HUDEP-2 (cell line): ENCODE results near the gene TMEM89.
A peak's percentile ranks its signal among the peaks of the same experiment; 100 is the strongest.

Source experiments
- DNase-seq, 76 experiments: peaks; one replicate each; lab custom pipeline; 2025; ENCODE audit not compliant: unreplicated experiment in 76 of 76; lab: John Stamatoyannopoulos, UW

Gene TMEM89, protein sequence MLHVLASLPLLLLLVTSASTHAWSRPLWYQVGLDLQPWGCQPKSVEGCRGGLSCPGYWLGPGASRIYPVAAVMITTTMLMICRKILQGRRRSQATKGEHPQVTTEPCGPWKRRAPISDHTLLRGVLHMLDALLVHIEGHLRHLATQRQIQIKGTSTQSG

DNA sequence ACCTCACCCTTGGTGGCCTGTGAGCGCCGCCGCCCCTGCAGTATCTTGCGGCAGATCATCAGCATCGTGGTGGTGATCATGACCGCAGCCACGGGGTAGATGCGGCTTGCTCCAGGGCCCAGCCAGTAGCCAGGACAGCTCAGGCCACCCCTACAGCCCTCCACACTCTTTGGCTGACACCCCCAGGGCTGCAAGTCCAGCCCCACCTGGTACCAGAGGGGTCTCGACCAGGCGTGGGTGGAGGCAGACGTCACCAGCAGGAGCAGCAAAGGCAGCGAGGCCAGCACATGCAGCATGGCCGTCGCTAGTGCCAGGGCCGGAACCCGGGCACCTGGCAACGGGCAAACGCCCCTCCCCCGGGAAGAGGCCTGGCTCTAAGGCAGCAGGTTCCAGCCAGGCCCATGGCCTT, at the start of gene TMEM89:
Gene TMEM89, minus strand, starts transcription at position 309 of the 409 bp plus-strand sequence. Its CDS starts 13 bp downstream, at position 296.
- DNase-seq = no peak

DNA sequence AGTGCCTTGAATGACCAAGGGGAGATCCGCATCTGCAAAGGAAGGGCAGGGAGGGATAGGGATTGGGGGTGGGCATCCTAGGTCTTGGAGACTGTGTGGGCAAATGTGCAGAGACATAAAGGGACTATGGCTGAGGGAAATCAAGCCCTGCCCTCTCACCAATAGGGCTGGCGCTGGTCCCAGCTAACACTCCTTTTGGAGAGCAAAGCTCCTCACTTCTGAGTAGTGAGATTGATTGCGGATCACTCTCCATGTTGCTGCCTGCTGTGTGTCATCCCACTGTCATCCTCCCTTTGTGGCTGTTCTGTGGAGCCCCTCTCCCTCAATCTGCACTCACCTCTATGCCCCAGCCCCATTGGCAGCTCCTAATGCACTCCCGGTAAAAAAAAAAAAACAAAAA, 43.4 kb upstream of the TMEM89 start:
- DNase-seq = peak in 10 of 76 experiments; percentile 9 to 21 (median 14)

DNA sequence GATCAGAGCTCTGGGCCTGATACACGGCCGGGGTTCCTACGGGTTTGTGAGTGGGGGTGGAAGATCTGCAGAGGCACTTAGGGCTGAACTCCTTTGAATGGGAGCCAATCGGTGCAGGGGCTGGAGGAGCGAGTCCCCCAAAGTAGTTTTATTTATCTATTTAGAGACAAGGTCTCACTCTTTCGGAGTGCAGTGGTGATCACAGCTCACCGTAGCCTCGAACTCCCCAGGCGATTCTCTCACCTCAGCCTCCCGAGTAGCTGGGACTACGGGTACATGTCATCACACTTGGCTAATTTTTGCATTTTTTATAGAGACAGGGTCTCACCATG, 42.7 kb upstream of the TMEM89 start:
- no peak for DNase-seq

DNA sequence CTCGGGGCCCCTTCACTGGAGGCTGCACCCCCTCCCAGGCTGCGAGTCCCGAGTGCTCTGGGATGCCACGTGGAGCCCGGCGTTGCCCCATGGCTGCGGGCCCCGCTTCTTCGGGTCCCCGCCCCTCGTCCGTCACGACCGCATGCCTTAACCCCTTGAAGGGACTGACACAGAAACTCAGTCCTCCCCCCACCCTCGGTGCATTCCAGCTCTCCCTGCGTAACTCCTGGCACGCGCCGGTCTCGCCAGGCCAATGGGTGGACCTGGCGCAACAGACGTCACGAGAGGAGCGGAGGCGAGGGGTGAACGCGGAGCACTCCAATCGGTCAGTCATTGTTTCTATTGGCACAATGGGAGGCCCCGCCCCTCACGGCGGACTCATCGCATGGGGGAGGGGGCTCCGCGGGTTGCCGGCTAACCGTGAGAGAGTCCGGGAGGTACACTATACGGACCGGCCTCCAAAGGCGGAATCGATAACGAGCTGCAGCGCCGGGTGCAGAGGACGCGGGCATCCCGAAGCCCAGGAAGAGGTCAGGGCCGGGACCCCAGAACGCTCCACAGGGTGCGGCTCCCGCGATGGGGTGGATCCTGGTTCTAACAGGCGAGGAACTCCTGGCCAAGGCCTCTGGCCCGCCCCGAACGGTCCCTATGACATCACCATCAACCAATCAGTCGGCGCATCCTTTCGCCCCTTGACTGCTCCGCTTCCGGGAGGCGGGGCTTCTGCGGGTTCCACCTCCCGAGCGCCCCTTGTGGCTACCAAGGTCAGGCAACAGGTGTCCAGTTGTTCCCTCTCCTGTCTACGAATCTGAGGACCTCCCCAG, 42.1 kb upstream of the TMEM89 start:
- peak in 75 of 76 experiments; percentile 67 to 99 (median 97) for DNase-seq

DNA sequence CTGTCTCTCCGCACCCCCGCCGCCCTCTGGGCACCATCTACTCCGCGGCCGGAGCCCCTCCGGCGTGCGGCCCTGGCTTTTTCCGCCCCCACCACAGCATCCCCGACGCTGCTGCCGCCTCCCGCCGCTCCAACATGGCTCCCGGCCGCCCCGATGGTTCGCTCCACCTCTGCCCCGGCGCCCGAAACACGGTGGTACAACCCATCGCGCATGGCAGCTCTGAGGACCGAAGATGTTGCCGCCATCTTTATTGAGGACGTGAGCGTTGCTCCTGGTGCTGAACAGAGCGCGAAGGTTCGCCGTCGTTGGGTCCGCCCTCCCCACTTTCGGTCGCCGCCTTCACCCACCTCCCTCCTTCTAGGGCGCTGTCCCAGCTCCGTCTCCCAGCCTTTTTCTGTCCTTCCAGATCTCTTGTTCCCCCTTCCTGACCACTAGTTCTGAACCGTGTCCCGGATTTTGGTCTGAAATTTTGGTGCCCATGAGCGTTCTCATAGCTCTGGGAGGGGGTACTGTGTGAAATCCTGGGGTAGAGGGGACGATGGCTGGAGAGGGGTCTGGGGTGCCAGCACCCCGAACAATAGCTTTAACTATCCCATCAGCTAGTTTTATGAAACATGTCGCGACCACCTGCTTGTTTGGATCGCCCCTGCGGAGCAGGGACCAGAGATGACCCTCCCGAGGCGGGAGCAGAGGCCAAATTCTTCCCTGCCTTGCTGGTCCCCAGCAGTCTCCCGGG, 41.4 kb upstream of the TMEM89 start, which contains the start of gene CELSR3:
Gene CELSR3, minus strand, starts transcription at position 134 of the 736 bp plus-strand sequence. CDS start 252 bp downstream, outside the sequence.
- DNase-seq = peak in 74 of 76 experiments; percentile 47 to 92 (median 82)

DNA sequence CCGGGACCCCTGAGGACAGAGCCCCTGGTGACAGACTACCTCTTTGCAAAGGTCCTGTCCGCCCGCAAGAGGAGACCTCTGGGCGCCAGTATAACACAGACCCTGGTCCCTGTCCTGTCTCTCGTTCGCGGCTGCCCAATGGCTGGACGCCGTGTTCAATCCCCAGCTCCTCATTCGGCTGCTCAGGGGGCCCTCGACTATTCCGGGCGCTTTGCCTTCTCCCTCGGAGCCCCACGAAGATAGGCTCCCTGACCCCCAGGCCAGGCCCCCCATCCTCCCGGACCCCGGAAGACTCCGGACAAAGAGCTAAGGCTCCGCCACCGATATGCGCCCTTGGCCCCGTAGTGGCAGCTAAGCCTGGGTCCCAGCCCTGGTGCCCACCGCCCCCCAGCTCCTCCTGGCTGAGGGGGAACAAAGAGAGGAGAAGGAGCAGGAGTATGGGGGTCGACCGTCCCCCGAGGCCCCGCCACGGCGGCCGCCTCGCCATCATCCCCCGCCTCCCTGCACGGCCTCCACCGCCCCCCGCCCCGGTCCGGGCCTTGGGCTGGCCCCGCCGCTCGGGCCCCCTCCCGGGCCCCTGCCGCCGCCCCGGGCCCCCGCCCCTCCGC, 40.7 kb upstream of the TMEM89 start:
- no peak for DNase-seq

DNA sequence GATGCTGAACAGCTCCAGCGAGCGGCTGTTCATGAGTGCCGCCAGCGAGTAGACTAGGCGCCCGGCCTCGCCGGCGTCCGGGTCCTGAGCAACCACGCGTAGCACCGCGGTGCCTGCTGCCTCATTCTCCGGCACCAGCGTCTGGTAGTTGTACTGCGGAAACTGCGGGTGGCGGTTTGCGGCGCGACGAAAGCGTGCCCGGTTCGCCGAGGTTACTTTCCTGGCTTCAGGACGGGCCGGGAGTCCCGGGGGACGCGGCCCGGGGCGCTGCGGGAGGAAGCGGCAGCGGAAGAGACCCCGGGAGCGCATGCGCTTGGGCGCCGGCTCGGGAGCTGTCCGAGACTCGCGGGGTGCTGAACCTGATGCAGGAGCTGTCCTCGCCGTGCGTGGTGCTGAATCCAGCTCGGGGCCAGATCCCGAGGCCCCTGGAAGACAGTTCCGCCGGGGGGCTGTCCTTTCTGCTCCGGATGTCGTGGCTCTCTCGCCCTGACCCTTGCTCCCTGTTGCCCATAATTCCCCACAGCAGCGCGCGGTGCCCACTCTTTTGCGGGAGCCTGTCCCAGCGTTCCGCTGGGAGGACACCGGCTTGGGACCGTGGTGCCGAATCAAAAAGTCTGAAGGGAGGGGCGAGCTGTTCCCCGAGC, 40.1 kb upstream of the TMEM89 start:
- peak in 58 of 76 experiments; percentile 5 to 86 (median 36) for DNase-seq

DNA sequence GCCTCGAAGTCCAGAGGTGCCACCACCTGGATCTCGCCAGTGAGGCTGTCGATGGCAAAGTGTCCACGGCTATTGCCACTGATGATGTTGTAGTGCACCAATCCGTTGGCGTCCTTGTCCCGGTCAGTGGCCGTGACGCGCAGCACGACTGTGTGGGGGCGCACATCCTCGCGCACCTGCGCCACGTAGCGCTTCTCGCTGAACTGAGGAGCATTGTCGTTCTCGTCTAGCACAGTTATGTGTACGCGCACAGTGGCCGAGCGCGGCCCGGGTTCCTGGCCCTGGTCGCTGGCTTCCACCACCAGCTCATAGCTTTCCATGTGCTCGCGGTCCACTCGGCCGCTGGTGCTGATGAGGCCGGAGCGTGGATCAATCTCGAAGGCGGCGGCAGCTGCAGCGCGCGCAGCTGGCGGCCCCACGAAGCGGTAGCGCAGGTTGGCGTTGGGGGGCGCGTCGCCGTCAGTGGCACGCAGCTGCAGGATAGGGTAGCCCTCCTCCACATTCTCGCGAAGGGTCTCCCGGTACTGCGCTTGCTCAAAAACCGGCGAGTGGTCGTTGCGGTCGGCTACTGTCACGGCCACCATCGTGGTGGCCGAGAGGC, 39.3 kb upstream of the TMEM89 start:
- no peak for DNase-seq

DNA sequence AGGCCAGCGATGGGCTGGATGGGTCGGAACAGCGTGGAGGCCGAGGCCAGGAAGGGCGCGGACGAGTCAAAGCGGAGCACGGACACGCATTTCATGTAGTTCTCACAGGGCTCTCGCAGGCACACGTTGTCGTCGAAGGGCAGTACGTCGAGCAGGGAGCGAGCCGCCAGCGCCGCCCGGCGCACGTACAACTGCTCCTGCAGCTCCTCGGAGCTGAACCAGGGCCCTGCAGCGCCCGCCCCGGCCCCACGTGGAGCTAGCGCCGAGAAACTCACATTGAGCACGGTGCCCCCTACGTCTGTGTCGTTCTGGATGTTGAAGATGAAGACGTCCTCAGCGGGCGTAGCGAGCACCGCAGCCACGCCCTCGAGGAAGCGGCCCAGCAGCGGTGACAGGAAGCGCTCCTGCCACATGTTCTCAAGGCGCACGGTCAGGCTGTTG, 35.3 kb upstream of the TMEM89 start:
- no peak for DNase-seq

DNA sequence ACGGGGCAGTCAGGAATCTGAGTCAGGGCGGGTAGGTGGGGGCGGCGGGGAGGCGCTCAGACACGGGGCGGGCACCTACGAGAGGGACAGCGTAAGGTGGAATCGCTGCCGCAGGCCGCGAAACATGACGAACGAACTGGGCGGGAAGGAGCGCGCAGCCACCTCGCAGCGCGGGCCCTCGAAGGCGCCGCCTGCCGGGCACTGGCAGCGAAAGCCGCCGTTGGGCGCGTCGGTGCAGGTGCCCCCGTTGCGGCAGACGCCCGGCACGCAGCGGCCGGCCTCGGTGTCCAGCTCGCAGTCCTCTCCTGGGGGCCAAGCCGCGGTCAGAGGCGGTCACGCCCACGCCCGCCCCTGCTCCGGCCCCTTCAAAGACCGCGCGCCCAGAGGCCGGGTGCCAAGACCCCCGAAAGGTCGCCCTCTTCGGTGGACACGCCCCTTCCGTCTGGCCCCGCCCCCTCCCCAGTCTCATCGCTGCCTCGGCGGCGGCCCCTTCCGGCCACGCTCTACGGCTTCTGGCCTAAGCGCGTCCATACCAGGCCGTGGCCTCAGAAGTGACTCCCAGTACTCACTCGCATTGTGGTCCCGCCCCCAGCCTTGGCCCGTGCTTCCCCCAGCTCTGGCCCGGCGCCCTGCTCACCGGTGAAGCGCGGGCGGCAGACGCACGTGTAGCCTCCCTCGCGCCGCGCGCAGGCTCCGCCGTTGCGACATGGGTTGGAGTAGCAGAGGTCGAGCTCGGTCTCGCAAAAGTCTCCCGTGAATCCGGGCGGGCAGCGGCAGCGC, 34.7 kb upstream of the TMEM89 start:
- peak in 61 of 76 experiments; percentile 2 to 88 (median 68) for DNase-seq

DNA sequence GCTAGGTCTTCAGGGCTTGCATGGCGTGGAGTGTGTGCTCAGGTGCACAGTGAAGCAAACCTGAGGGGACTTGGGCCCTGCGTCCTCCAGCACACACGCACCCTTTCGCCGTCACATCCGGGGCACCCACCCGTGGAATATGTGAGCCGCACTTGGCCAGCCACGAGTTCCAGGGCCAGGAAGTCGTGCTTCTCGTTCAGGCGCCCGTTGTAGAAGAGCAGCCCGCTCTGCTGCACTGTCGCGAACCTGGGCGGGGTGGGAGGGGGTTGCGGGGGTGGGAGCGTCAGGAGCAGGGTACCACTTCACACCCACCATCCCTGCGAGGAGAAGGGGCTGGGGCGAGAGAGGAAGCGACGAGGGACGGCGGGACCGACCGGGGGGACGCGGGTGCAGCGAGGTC, 34.0 kb upstream of the TMEM89 start:
- no peak for DNase-seq

DNA sequence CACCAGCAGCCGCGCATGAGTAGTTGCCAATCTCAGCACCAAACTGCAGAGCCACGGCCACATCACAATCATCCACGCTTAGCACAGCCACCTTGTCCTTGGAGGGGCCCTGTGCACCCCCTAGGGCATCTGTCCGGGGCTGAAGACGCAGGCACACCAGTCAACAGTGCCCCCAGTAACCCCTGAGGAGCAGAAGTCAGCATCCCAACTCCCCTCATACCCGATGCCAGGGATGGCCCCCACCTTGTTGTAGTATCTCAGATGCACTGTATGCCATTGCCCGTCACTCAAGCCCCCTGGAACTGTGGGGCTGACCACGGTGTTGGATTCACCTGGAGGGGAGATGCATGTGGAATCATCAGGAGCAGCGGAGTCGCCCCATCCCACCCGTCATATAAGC, 33.5 kb upstream of the TMEM89 start:
- DNase-seq = no peak

DNA sequence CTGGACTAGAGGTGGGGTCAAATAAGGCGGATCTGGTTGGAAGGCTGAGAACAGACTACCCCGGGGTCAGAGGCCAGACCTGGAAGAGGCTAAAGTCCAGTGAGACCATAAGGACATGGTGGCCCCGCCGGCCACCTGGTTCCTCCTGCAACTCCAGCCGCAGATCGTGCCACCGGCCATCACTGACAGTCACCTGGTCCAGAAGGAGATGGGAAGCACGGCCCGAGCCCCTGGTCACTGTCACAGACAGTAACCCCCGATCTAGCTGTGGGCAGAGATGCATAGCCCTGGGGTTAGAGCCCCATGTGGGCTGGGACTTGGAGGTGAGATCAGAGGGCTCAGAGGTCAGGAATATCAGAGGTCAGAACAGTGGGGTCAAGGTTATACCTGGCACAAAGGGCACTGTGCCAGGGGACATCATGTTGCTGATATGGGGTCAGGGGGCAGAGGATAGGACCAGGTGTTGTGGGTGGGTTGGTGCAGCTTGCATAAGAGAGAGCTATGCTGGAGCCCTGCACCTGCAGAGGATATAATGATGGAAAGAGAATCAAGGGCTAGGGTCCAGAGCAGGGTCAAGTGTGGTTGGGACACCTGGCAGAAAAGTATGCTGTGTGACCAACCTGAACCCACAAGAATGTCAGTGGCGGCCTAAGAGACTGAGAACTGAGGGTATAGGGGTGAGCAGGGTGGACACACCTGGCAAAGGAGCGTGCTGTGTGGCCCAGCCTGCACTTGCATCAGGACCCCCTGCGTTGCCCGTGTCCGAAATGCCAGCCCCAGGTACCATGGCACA, 31.6 kb upstream of the TMEM89 start:
- no peak for DNase-seq

DNA sequence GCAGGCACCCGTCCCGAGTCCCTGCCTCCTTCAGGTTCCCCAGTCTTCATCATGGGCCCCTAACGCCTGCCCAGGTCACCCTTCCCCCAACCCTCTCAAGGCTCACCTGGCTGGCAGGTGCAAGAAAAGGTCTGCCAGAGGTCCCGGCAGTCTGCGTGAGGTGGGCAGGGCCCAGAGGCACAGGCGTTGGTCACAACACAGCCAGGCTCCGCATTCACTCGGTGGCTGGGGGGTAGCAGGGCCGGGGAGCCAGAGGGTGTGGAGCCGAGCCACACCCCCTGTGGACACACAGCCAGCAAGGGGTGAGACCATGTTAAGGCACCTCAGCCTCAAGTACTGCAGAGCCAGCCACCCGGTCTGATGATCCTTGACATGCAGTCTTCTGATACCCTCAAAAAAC, 30.2 kb upstream of the TMEM89 start:
- DNase-seq = no peak

DNA sequence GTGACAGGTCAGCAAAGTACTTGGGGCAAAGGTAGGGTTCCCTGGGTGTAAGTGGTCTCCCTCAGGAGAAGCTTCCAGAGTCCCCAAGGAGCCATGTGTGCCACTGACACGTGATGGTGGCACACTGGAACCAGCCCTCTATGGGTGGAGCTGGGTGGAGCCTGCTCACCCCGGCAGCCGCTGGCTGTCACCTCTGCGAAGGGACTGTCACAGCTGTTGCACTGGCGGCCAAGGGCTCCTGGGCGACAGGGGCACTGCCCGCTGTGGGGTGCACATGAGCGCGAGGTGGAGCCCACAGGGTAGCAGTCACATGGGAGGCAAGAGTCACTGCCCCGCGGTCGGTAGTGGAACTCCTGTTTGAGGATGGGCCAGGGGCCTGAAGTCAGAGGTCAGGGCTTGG, 29.2 kb upstream of the TMEM89 start:
- peak in 68 of 76 experiments; percentile 11 to 80 (median 51) for DNase-seq

DNA sequence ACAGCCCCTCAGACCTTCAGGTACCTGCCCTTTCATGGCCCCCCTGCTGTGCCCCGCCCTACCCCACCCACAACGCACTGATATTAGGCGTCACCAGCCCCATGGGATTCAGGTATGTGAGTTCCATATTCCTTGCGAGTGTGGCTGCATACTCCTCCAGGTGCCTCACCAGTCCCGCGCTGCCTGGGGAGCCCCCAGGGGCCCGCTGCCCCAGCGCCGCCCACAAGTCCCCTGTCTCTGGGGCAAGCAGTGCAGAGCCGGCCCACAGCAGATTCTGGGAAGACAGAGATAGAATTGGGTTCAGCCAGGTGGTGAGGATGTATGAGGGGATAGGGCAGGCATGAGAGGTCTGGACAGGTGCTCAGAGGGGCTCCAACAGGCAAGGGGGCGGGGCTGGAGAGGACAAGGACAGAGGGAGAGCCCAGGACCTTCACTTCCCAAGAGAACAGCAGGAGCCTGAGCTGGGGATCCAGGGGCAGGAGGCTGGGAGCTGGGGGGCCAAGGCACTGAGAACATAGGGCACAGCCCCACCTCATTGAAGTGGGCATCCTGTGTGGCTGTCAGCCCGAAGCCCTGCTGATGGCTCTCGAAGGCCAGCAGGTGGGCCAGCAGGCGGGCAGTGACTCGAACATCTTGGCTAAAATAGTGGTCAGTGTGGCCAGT, 26.8 kb upstream of the TMEM89 start:
- no peak for DNase-seq

DNA sequence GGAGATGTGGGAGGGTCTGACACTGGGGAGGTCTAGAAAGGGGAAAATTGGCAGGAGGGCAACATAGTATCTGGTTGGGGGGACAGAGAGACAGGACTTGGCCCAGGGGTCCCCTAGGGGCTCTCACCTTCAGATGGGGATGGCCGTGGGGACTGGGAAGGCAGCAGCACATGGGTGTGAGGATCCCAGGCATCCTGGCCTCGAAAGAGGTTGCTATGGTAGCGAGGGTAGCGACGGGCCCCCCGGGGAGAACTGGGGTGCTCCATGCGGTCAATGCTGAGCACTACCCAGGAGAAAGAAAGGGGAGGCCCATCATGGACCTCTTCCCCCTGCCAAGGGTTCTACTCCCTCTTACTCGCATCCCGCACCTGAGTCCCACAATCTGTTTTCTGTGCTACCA, 26.1 kb upstream of the TMEM89 start:
- DNase-seq = no peak
